K562 treated with DMSO at 1 percent for 48 hours (cell line): ENCODE data around the gene ZMIZ1. TPM values are rescaled to one million over a fixed set of nuclear protein-coding genes. Genes with fewer than 3 reads are reported as not detected.

ENCODE experiments used
- total RNA-seq: library from RNA; unstranded; fragments of 300-600 nt; gene quantifications from 2 replicates; pipeline ENCODE4 v1.2.3, GENCODE V29; 2022; ENCODE audit warnings: low replicate concordance; ENCODE audit errors: extremely low read depth

Gene ZMIZ1, protein sequence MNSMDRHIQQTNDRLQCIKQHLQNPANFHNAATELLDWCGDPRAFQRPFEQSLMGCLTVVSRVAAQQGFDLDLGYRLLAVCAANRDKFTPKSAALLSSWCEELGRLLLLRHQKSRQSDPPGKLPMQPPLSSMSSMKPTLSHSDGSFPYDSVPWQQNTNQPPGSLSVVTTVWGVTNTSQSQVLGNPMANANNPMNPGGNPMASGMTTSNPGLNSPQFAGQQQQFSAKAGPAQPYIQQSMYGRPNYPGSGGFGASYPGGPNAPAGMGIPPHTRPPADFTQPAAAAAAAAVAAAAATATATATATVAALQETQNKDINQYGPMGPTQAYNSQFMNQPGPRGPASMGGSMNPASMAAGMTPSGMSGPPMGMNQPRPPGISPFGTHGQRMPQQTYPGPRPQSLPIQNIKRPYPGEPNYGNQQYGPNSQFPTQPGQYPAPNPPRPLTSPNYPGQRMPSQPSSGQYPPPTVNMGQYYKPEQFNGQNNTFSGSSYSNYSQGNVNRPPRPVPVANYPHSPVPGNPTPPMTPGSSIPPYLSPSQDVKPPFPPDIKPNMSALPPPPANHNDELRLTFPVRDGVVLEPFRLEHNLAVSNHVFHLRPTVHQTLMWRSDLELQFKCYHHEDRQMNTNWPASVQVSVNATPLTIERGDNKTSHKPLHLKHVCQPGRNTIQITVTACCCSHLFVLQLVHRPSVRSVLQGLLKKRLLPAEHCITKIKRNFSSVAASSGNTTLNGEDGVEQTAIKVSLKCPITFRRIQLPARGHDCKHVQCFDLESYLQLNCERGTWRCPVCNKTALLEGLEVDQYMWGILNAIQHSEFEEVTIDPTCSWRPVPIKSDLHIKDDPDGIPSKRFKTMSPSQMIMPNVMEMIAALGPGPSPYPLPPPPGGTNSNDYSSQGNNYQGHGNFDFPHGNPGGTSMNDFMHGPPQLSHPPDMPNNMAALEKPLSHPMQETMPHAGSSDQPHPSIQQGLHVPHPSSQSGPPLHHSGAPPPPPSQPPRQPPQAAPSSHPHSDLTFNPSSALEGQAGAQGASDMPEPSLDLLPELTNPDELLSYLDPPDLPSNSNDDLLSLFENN
- 137 TPM in 1 of 2 replicates, not detected in the other for total RNA-seq

GRCh38 chr10:79068562-79069324, at the start of gene ZMIZ1:
Gene ZMIZ1 (plus strand): TSS chr10:79068966. CDS start chr10:79201633, 132,667 bp downstream.

DNA sequence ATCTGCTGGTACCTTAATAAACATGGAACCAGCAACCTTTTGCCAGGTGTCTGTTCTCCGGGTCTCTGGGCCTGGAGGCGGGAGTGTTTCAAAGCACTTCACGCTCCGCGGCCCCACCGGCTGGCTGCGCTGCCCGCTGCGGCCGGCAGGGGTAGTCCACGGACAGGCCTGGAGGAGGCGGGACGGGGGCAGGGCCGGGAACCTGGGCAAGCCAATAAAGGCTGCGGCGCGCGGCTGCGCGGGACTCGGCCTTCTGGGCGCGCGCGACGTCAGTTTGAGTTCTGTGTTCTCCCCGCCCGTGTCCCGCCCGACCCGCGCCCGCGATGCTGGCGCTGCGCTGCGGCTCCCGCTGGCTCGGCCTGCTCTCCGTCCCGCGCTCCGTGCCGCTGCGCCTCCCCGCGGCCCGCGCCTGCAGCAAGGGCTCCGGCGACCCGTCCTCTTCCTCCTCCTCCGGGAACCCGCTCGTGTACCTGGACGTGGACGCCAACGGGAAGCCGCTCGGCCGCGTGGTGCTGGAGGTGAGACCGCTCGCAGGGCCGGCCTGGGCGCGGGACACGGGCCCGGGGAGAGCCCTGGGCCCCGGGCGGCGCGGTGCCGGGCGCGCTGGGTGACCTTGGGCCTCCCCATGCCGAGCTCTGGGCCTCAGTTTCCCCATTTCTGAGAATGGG, 278.6 kb downstream of the ZMIZ1 start, which contains the start of gene PPIF:
PPIF (plus strand) TSS at position 244 of the 668 bp plus-strand sequence; CDS start at position 324, 80 bp downstream.

